SU-DHL-6 (cell line): ENCODE measurements around the gene NBPF3.

Experiments used
- H2AFZ ChIP-seq: fragments of 200-600 bp; sonication (generic); 2 replicates; pipeline ENCODE4 v1.6.1; 2014; ENCODE audit warnings: low read depth, mild to moderate bottlenecking, moderate library complexity, mixed read lengths, antibody characterized with exemption, low read length; ENCODE audit not compliant: severe bottlenecking
- H3F3A ChIP-seq: fragments of 200-600 bp; shearing (Covaris generic); 2 replicates; pipeline ENCODE4 v1.6.0; 2016; ENCODE audit warnings: antibody characterized with exemption, mild to moderate bottlenecking; ENCODE audit not compliant: insufficient read depth
- H3K27ac ChIP-seq: fragments of 200-600 bp; sonication (generic); 2 replicates; pipeline ENCODE4 v1.5.1; 2016; ENCODE audit warnings: low read depth, mild to moderate bottlenecking, low read length, moderate library complexity, mixed read lengths
- H3K27me3 ChIP-seq: fragments of 200-600 bp; sonication (generic), shearing (Covaris generic); 2 replicates; pipeline ENCODE4 v1.6.0; 2014; ENCODE audit warnings: mild to moderate bottlenecking, low read length
- H3K36me3 ChIP-seq: fragments of 200-600 bp; sonication (generic); 2 replicates; pipeline ENCODE4 v1.6.1; 2014; ENCODE audit warnings: mild to moderate bottlenecking, low read length, mixed read lengths
- H3K4me2 ChIP-seq: fragments of 300-600, 200-600 bp; shearing (Covaris generic), sonication (generic); 2 replicates; pipeline ENCODE4 v1.6.0; 2014; ENCODE audit warnings: low read length, low read depth, mild to moderate bottlenecking; ENCODE audit not compliant: poor library complexity, severe bottlenecking
- H3K4me3 ChIP-seq: fragments of 200-600 bp; sonication (generic); 2 replicates; pipeline ENCODE4 v1.5.1; 2014; ENCODE audit warnings: antibody characterized with exemption, low read length, mild to moderate bottlenecking, mixed read lengths; ENCODE audit not compliant: insufficient read depth, poor library complexity, severe bottlenecking
- H3K79me2 ChIP-seq: fragments of 200-600 bp; sonication (generic); 2 replicates; pipeline ENCODE4 v1.6.1; 2014; ENCODE audit warnings: mild to moderate bottlenecking, low read length, moderate library complexity; ENCODE audit not compliant: insufficient read depth
- H3K9ac ChIP-seq: fragments of 200-600 bp; sonication (generic); 2 replicates; pipeline ENCODE4 v1.7.0; 2014; ENCODE audit warnings: mild to moderate bottlenecking, low read length
- H3K9me2 ChIP-seq: fragments of 200-600 bp; sonication (generic); replicated peaks from 2 replicates; pipeline ENCODE4 v1.6.1; 2014; ENCODE audit warnings: low read length; ENCODE audit not compliant: insufficient read depth
- H3K9me3 ChIP-seq: fragments of 200-600 bp; sonication (generic); 2 replicates; pipeline ENCODE4 v1.6.1; 2014; ENCODE audit warnings: low read length, mixed read lengths; ENCODE audit not compliant: insufficient read depth
- H4K20me1 ChIP-seq: fragments of 200-600 bp; sonication (generic); 2 replicates; pipeline ENCODE4 v1.6.1; 2014; ENCODE audit warnings: low read depth, mild to moderate bottlenecking, antibody characterized with exemption, low read length, moderate library complexity, mixed read lengths
- EZH2phosphoT487 ChIP-seq: fragments of 200-600 bp; sonication (generic), shearing (Covaris generic); conservative IDR thresholded peaks from 2 replicates; pipeline ENCODE4 v1.6.1; 2018; ENCODE audit warnings: mild to moderate bottlenecking, antibody characterized with exemption, low read length, moderate library complexity, mixed read lengths
- TF ChIP-seq, protein P1 (sequence below): fragments of 200-600 bp; sonication (generic); IDR thresholded peaks from one replicate; pipeline ENCODE4 v1.5.1; 2017; ENCODE audit warnings: antibody characterized with exemption, mild to moderate bottlenecking, low read length, moderate library complexity; ENCODE audit not compliant: insufficient read depth, poor library complexity, severe bottlenecking

The NBPF3 gene

GRCh38 chr1:21503706-21504377, 63.9 kb downstream of the NBPF3 start:
- Histone ChIP-seq H3K27ac (no peak overlapping the region), H3F3A (no peaks in the 10 kb centered on the region), H3K36me3 (no peaks in the 10 kb centered on the region), H3K9me2 (no peaks in the 10 kb centered on the region), H4K20me1 (no peaks in the 10 kb centered on the region), H2AFZ (no peak overlapping the region), H3K4me2 (no peak overlapping the region), H3K79me2 (no peaks in the 10 kb centered on the region), H3K4me3 (no peak overlapping the region), H3K27me3 (no peaks in the 10 kb centered on the region), H3K9ac (no peak overlapping the region), H3K9me3 (no peaks in the 10 kb centered on the region)
- TF ChIP-seq EZH2phosphoT487, result no peak
- TF ChIP-seq, protein P1, sequence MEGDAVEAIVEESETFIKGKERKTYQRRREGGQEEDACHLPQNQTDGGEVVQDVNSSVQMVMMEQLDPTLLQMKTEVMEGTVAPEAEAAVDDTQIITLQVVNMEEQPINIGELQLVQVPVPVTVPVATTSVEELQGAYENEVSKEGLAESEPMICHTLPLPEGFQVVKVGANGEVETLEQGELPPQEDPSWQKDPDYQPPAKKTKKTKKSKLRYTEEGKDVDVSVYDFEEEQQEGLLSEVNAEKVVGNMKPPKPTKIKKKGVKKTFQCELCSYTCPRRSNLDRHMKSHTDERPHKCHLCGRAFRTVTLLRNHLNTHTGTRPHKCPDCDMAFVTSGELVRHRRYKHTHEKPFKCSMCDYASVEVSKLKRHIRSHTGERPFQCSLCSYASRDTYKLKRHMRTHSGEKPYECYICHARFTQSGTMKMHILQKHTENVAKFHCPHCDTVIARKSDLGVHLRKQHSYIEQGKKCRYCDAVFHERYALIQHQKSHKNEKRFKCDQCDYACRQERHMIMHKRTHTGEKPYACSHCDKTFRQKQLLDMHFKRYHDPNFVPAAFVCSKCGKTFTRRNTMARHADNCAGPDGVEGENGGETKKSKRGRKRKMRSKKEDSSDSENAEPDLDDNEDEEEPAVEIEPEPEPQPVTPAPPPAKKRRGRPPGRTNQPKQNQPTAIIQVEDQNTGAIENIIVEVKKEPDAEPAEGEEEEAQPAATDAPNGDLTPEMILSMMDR, result no peak

- H3K9me2 ChIP-seq, result no peaks in the 10 kb centered on the region
- H3K79me2 ChIP-seq, result peaks cover 16% of the 10 kb centered on the region
These were observed 66.9 kb downstream of the NBPF3 start for GRCh38 chr1:21506804-21507203.

DNA sequence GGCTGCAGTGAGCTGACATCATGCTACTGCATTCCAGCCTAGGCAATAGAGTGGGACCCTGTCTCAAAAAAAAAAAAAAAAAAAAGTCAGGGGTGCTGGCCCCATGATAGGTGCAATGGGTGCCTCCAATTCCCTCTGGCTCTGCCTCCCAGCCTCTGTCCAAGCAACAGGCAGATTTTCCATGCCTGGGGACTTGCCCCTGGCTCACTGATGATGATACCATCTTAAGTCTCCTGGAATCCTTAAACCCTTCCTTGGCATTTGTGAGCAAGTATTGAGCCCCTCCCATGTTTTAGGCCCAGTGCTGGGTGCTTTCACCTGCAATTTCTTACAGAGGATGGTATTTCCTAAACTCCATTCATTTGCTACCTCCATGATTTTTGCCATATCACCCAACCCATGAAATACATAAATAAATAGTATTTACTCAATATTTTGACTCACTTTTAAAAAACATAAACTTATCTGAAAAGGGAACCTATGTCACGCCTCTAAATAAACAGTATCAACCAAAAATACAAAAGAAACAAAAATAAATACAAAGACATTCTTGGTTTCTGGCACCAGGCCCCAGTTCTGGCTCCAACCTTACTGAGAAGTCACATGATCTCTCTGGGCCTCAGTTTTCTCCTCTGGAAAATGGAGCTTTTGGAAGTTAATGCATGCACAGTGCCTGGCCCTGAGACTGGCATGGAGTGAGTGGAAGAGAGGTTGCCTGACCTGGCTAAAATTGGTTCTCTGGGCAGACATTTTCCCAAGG, 67.8 kb downstream of the NBPF3 start:
- no peak overlapping the region for H2AFZ ChIP-seq
- H3K9me2 ChIP-seq, result no peaks in the 10 kb centered on the region
- no peak overlapping the region for H3K4me2 ChIP-seq
- no peaks in the 10 kb centered on the region for H4K20me1 ChIP-seq
- no peaks in the 10 kb centered on the region for H3K9me3 ChIP-seq
- H3K79me2 ChIP-seq, result peaks cover 16% of the 10 kb centered on the region
- no peaks in the 10 kb centered on the region for H3K36me3 ChIP-seq
- no peak overlapping the region for H3K4me3 ChIP-seq
- no peak for TF ChIP-seq EZH2phosphoT487
- TF ChIP-seq, protein P1, result no peak
- no peaks in the 10 kb centered on the region for H3F3A ChIP-seq
- H3K27me3 ChIP-seq, result no peaks in the 10 kb centered on the region
- no peak overlapping the region for H3K9ac ChIP-seq
- H3K27ac ChIP-seq, result no peak overlapping the region

More at GRCh38 chr1:21506804-21507203, 66.9 kb downstream of the NBPF3 start:
- H3K36me3 ChIP-seq, result no peaks in the 10 kb centered on the region
- H3K27me3 ChIP-seq, result no peaks in the 10 kb centered on the region
- no peak overlapping the region for H3K27ac ChIP-seq
- H3F3A ChIP-seq, result no peaks in the 10 kb centered on the region
- TF ChIP-seq, protein P1, result no peak
- no peak for TF ChIP-seq EZH2phosphoT487
- H3K9ac ChIP-seq, result no peak overlapping the region
- H3K4me3 ChIP-seq, result no peak overlapping the region
- no peak overlapping the region for H2AFZ ChIP-seq
- H3K4me2 ChIP-seq, result no peak overlapping the region
- H3K9me3 ChIP-seq, result no peaks in the 10 kb centered on the region
- H4K20me1 ChIP-seq, result no peaks in the 10 kb centered on the region
